ENCODE results near the gene MLH3. TPM values are rescaled to one million over a fixed set of nuclear protein-coding genes. Genes with fewer than 3 reads are reported as not detected.

MLH3 gene
- total RNA-seq, 1 donor from 2014 or later = 33.4 TPM

GRCh38 chr14:75010472-75011093 is 40.7 kb downstream of the MLH3 start:
- no peaks in the 10 kb centered on the region for H3K27me3 ChIP-seq
- no peaks in the 10 kb centered on the region for H3K9me3 ChIP-seq
- intact Hi-C loops (cut with DNase I) = no loop called here
- H3K36me3 ChIP-seq = peaks cover 93% of the 10 kb centered on the region
- ATAC-seq = no peak
- DNase-seq = no peak
- TF ChIP-seq CTCF (IDR thresholded peaks at IDR 0.05) = no peak
- no peaks in the 10 kb centered on the region for H3K4me1 ChIP-seq
- no peak overlapping the region for H3K27ac ChIP-seq
- no peak overlapping the region for H3K4me3 ChIP-seq

- peaks cover 7% of the 10 kb centered on the region for H3K4me1 ChIP-seq
- no peak overlapping the region for H3K27ac ChIP-seq
- no peak overlapping the region for H3K4me3 ChIP-seq
- H3K27me3 ChIP-seq = no peaks in the 10 kb centered on the region
- H3K36me3 ChIP-seq = peaks cover 84% of the 10 kb centered on the region
- DNase-seq (no peak), ATAC-seq (no peak)
- intact Hi-C loops (cut with DNase I) = no loop called here
- H3K9me3 ChIP-seq = no peaks in the 10 kb centered on the region
- no peak for TF ChIP-seq CTCF (IDR thresholded peaks at IDR 0.05)
Observed at GRCh38 chr14:75009176-75009575, 42.1 kb downstream of the MLH3 start.

GRCh38 chr14:75005357-75005756 is 45.9 kb downstream of the MLH3 start:
- Histone ChIP-seq H3K9me3 (no peaks in the 10 kb centered on the region), H3K4me3 (no peak overlapping the region), H3K4me1 (peaks cover 17% of the 10 kb centered on the region), H3K27me3 (no peaks in the 10 kb centered on the region), H3K27ac (no peak overlapping the region), H3K36me3 (peaks cover 53% of the 10 kb centered on the region)
- no peak for DNase-seq
- TF ChIP-seq CTCF (IDR thresholded peaks at IDR 0.05) = no peak
- intact Hi-C loops (cut with DNase I) = no loop called here
- no peak for ATAC-seq

GRCh38 chr14:75003250-75004027 is 47.8 kb downstream of the MLH3 start:
- peak overlapping the region; percentile 96 for H3K4me3 ChIP-seq
- intact Hi-C loops (cut with DNase I) = no loop called here
- peaks cover 34% of the 10 kb centered on the region for H3K36me3 ChIP-seq
- ATAC-seq = no peak
- no peaks in the 10 kb centered on the region for H3K27me3 ChIP-seq
- peak overlapping the region; percentile 88 for H3K27ac ChIP-seq
- no peaks in the 10 kb centered on the region for H3K9me3 ChIP-seq
- no peak for DNase-seq
- peaks cover 17% of the 10 kb centered on the region for H3K4me1 ChIP-seq
- no peak for TF ChIP-seq CTCF (IDR thresholded peaks at IDR 0.05)

- ATAC-seq (peak; percentile 100), DNase-seq (peak; percentile 99)
- Histone ChIP-seq H3K27ac (peak within 1 kb of the TSS; percentile 88), H3K27me3 (no peaks in the 10 kb centered on the region), H3K9me3 (no peaks in the 10 kb centered on the region), H3K4me1 (peaks cover 17% of the 10 kb centered on the region), H3K36me3 (peaks cover 26% of the 10 kb centered on the region), H3K4me3 (peak within 1 kb of the TSS; percentile 96)
- intact Hi-C loops (cut with DNase I) = no loop called here
- peak; percentile 23 for TF ChIP-seq CTCF (IDR thresholded peaks at IDR 0.05)
Observed at GRCh38 chr14:75002392-75003249, 48.6 kb downstream of the MLH3 start, which contains the start of gene EIF2B2. EIF2B2 (plus strand) TSS chr14:75002921; CDS start chr14:75002991, 70 bp downstream.

All from upper lobe of right lung (tissue), 1 donor.